ENCODE results near the gene HYI.

Gene HYI

DNA sequence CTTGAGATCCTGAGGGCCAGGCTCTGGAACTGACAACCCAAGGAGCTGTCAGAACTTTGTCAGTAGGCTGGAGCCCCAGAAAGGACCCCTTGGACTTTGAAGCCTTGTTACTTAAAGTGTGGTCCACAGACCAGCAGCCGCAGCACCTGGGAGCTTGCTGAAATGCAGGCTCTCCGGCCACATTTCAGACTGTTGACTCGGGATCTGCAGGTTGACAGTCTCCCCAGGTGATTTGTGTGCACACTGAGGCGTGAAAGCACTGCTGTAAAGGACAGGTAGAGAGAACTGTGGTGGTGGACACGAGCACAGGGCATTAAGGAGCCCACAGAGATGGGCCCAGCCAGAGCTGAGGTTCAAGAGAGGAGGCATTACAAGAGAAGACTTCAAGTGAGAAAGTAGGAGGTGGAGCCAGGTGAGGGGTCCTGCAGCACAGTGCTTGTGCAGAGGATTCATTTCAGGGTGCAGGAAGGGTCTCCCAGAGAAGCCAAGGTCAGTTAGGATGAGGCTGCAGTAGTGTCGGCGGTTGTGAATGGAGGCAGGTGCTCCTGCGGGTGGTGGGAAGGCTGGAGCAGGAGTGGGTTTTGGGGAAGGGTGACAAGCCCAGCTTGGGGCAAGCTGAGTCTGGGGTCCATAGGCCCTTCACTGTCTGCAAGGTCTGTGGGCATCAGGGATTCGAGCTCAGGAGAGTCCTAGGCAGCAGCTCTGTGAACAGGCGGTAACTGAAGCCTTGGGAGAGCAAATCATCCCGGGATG, 4.6 kb downstream of the HYI start:
- Histone ChIP-seq H3K36me3 (ENCODE audit: low read length) (no peaks in the 10 kb centered on the region), H3F3A (ENCODE audit: insufficient read depth) (no peaks in the 10 kb centered on the region), H2AFZ (ENCODE audit: low read depth, low read length, severe bottlenecking) (no peak overlapping the region), H3K9me3 (ENCODE audit: insufficient read depth, low read length) (no peaks in the 10 kb centered on the region), H3K27ac (ENCODE audit: low read depth, low read length) (no peak overlapping the region), H3K9me2 (replicated peaks; ENCODE audit: insufficient read depth, low read length) (no peaks in the 10 kb centered on the region), H3K79me2 (ENCODE audit: insufficient read depth, low read length) (no peaks in the 10 kb centered on the region), H3K9ac (ENCODE audit: low read length) (no peak overlapping the region), H3K4me3 (ENCODE audit: insufficient read depth, low read length, poor library complexity, severe bottlenecking) (no peak overlapping the region), H3K27me3 (ENCODE audit: low read length) (no peaks in the 10 kb centered on the region), H3K4me2 (ENCODE audit: low read depth, low read length, poor library complexity, severe bottlenecking) (no peak overlapping the region), H4K20me1 (ENCODE audit: low read depth, low read length) (no peaks in the 10 kb centered on the region)
- TF ChIP-seq, protein P1, sequence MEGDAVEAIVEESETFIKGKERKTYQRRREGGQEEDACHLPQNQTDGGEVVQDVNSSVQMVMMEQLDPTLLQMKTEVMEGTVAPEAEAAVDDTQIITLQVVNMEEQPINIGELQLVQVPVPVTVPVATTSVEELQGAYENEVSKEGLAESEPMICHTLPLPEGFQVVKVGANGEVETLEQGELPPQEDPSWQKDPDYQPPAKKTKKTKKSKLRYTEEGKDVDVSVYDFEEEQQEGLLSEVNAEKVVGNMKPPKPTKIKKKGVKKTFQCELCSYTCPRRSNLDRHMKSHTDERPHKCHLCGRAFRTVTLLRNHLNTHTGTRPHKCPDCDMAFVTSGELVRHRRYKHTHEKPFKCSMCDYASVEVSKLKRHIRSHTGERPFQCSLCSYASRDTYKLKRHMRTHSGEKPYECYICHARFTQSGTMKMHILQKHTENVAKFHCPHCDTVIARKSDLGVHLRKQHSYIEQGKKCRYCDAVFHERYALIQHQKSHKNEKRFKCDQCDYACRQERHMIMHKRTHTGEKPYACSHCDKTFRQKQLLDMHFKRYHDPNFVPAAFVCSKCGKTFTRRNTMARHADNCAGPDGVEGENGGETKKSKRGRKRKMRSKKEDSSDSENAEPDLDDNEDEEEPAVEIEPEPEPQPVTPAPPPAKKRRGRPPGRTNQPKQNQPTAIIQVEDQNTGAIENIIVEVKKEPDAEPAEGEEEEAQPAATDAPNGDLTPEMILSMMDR (IDR thresholded peaks at IDR 0.05; ENCODE audit: insufficient read depth, low read length, poor library complexity, severe bottlenecking), result no peak
- no peak for TF ChIP-seq EZH2phosphoT487 (conservative IDR thresholded peaks at IDR 0.05; ENCODE audit: low read length)

DNA sequence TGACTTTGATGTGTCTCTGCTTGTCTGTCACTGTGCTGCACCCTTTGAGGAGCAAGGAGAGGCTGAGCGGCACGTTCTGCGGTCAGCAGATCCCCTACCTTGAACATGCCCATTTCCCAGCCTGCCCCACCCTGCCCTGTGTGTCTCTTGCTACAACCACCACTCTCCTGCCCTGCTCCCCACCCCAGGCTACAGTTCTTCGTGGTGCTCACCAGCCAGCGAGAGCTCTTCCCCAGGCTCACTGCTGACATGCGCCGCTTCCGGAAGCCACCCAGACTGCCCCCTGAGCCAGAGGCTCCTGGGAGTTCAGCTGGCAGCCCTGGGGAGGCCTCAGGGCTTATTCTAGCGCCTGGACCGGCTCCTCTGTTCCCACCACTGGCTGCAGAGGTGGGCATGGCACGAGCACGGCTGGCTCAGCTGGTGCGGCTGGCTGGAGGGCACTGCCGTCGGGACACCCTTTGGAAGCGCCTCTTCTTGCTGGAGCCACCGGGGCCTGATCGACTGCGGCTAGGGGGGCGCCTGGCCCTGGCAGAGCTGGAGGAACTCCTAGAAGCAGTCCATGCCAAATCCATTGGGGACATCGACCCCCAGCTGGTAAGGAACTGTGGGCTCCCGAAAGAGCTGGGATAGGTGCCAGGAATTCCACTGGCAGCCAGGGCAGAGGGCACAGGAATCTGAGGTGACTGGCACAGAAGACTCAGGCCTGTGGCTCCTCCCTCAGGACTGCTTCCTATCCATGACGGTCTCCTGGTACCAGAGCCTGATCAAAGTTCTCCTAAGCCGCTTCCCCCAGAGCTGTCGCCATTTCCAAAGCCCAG, 5.6 kb downstream of the HYI start:
- H3K79me2 ChIP-seq (ENCODE audit: insufficient read depth, low read length), result no peaks in the 10 kb centered on the region
- no peaks in the 10 kb centered on the region for H4K20me1 ChIP-seq (ENCODE audit: low read depth, low read length)
- TF ChIP-seq EZH2phosphoT487 (conservative IDR thresholded peaks at IDR 0.05; ENCODE audit: low read length), result no peak
- TF ChIP-seq, protein P1 (IDR thresholded peaks at IDR 0.05; ENCODE audit: insufficient read depth, low read length, poor library complexity, severe bottlenecking), result no peak
- no peaks in the 10 kb centered on the region for H3K36me3 ChIP-seq (ENCODE audit: low read length)
- no peak overlapping the region for H3K4me2 ChIP-seq (ENCODE audit: low read depth, low read length, poor library complexity, severe bottlenecking)
- no peaks in the 10 kb centered on the region for H3K27me3 ChIP-seq (ENCODE audit: low read length)
- H3F3A ChIP-seq (ENCODE audit: insufficient read depth), result no peaks in the 10 kb centered on the region
- H3K27ac ChIP-seq (ENCODE audit: low read depth, low read length), result no peak overlapping the region
- H3K9ac ChIP-seq (ENCODE audit: low read length), result no peak overlapping the region
- no peaks in the 10 kb centered on the region for H3K9me2 ChIP-seq (replicated peaks; ENCODE audit: insufficient read depth, low read length)
- H3K4me3 ChIP-seq (ENCODE audit: insufficient read depth, low read length, poor library complexity, severe bottlenecking), result no peak overlapping the region
- no peaks in the 10 kb centered on the region for H3K9me3 ChIP-seq (ENCODE audit: insufficient read depth, low read length)
- no peak overlapping the region for H2AFZ ChIP-seq (ENCODE audit: low read depth, low read length, severe bottlenecking)

DNA sequence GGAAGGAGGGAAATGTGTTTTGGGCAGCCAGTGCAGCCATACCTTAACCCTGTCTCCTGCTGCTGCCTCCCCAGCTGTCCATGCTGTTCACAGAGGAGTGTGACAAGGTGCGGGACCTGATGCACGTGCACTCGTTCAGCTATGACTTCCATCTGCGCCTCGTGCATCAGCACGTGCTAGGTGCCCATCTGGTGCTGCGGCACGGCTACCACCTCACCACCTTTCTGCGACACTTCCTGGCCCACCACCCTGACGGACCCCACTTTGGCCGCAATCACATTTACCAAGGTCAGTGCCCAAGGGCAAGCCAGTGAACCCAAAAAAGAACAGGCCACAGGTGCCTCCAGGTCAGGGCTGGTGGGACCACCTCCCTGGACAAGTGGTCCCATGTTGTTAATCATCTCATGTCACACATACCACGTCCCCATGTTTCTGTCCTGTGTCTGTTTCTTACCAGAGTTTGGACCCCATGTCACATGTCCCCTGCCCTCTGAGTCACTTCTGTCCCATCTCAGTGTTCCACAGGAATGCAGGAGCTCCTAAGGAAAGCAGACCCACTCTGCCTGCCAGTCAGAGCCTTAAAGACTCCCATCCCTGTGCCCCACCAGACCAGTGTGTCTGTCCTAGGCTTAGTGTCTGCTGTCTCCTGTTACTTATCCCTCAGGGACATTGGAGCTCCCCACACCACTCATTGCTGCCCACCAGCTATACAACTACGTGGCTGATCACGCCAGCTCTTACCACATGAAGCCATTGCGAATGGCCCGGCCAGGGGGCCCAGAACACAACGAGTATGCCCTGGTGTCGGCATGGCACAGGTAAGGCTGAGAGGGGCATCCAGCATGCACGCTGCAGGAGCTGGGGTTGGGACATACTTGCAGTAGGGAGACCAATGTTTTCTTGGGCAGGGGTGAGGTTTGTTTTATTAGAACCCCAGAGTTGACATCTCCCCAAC, 6.6 kb downstream of the HYI start:
- H3F3A ChIP-seq (ENCODE audit: insufficient read depth), result no peaks in the 10 kb centered on the region
- no peak overlapping the region for H3K9ac ChIP-seq (ENCODE audit: low read length)
- H3K36me3 ChIP-seq (ENCODE audit: low read length), result no peaks in the 10 kb centered on the region
- H3K79me2 ChIP-seq (ENCODE audit: insufficient read depth, low read length), result no peaks in the 10 kb centered on the region
- no peak overlapping the region for H3K4me3 ChIP-seq (ENCODE audit: insufficient read depth, low read length, poor library complexity, severe bottlenecking)
- no peaks in the 10 kb centered on the region for H4K20me1 ChIP-seq (ENCODE audit: low read depth, low read length)
- H3K9me3 ChIP-seq (ENCODE audit: insufficient read depth, low read length), result no peaks in the 10 kb centered on the region
- H3K9me2 ChIP-seq (replicated peaks; ENCODE audit: insufficient read depth, low read length), result no peaks in the 10 kb centered on the region
- no peak for TF ChIP-seq EZH2phosphoT487 (conservative IDR thresholded peaks at IDR 0.05; ENCODE audit: low read length)
- H3K27ac ChIP-seq (ENCODE audit: low read depth, low read length), result no peak overlapping the region
- no peak overlapping the region for H3K4me2 ChIP-seq (ENCODE audit: low read depth, low read length, poor library complexity, severe bottlenecking)
- H3K27me3 ChIP-seq (ENCODE audit: low read length), result no peaks in the 10 kb centered on the region
- no peak overlapping the region for H2AFZ ChIP-seq (ENCODE audit: low read depth, low read length, severe bottlenecking)
